KMS-11 (cell line): ENCODE measurements around the gene AKAP8L.

ENCODE experiments used
- H2AFZ ChIP-seq: fragments of 200-600 bp; sonication (generic); 2 replicates; pipeline ENCODE4 v1.6.1; 2016; ENCODE audit warnings: antibody characterized with exemption, mixed run types, low read depth
- H3K27ac ChIP-seq: fragments of 200-600 bp; sonication (generic); 2 replicates; pipeline ENCODE4 v1.6.1; 2016; ENCODE audit warnings: mild to moderate bottlenecking, mixed run types
- H3K27me3 ChIP-seq: fragments of 200-600 bp; sonication (generic); 2 replicates; pipeline ENCODE4 v1.6.1; 2017; ENCODE audit warnings: mild to moderate bottlenecking, low read depth, mixed run types, moderate library complexity; ENCODE audit not compliant: insufficient read depth
- H3K36me3 ChIP-seq: fragments of 200-600 bp; sonication (generic); 2 replicates; pipeline ENCODE4 v1.6.1; 2017; ENCODE audit warnings: mild to moderate bottlenecking, mixed run types; ENCODE audit not compliant: insufficient read depth
- H3K4me1 ChIP-seq: fragments of 200-600 bp; sonication (generic); 2 replicates; pipeline ENCODE4 v1.6.1; 2016; ENCODE audit warnings: mild to moderate bottlenecking, low read depth, mixed run types; ENCODE audit not compliant: poor library complexity, severe bottlenecking
- H3K4me2 ChIP-seq: fragments of 200-600 bp; sonication (generic); 2 replicates; pipeline ENCODE4 v1.7.0; 2016; ENCODE audit warnings: mild to moderate bottlenecking, mixed run types
- H3K4me3 ChIP-seq: fragments of 200-600 bp; sonication (generic); IDR thresholded peaks from 2 replicates; pipeline ENCODE4 v1.6.1; 2017; ENCODE audit warnings: low read depth, low read length, mixed read lengths; ENCODE audit not compliant: insufficient read depth
- H3K79me2 ChIP-seq: fragments of 200-600 bp; sonication (generic); 2 replicates; pipeline ENCODE4 v1.6.1; 2016; ENCODE audit warnings: low read depth, mixed run types; ENCODE audit not compliant: insufficient read depth
- H3K9ac ChIP-seq: fragments of 200-600 bp; sonication (generic); 2 replicates; pipeline ENCODE4 v1.6.1; 2016; ENCODE audit warnings: mild to moderate bottlenecking, mixed run types
- H4K20me1 ChIP-seq: fragments of 200-600 bp; sonication (generic); 2 replicates; pipeline ENCODE4 v1.6.1; 2016; ENCODE audit warnings: mild to moderate bottlenecking, mixed run types; ENCODE audit not compliant: insufficient read depth
- CTCF ChIP-seq: fragments of 200-600 bp; sonication (generic); conservative IDR thresholded peaks from 2 replicates; pipeline ENCODE4 v1.6.1; 2017; ENCODE audit warnings: low read depth, mild to moderate bottlenecking, antibody characterized with exemption, low read length, moderate library complexity, mixed read lengths

AKAP8L gene

DNA sequence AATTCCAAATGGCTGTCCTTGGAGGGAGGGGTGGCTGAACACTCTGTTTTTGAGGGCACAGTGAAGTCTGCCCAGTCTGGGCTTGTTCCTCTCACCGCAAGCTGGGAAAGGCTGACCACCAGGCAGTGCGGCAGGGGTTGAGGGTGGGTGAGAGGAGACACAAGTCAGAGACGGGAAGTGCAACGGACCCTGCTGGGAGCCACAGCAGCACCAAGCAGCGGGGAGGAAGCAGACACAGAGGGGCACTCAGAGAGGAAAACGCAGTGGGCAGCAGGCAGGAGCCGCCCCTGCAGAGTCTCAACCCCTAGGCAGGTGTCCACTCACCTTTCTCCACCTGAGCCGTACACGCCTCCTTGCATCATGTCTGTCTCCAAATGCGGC, 15.6 kb downstream of the AKAP8L start:
- H2AFZ ChIP-seq: no peak overlapping the region
- H3K27me3 ChIP-seq: no peaks in the 10 kb centered on the region
- H3K79me2 ChIP-seq: peaks cover 63% of the 10 kb centered on the region
- peaks cover 6% of the 10 kb centered on the region for H3K4me1 ChIP-seq
- H3K4me2 ChIP-seq: no peak overlapping the region
- peaks cover 7% of the 10 kb centered on the region; the same call in 1 of the 2 replicates for H4K20me1 ChIP-seq
- no peak for TF ChIP-seq CTCF
- H3K36me3 ChIP-seq: no peaks in the 10 kb centered on the region
- no peak overlapping the region for H3K4me3 ChIP-seq
- no peak overlapping the region for H3K27ac ChIP-seq
- H3K9ac ChIP-seq: no peak overlapping the region

- H3K36me3 ChIP-seq: no peaks in the 10 kb centered on the region; the same call in 1 of the 2 replicates
- no peak overlapping the region for H3K27ac ChIP-seq
- H3K9ac ChIP-seq: no peak overlapping the region
- H3K4me1 ChIP-seq: peaks cover 4% of the 10 kb centered on the region
- peaks cover 58% of the 10 kb centered on the region for H3K79me2 ChIP-seq
- no peak for TF ChIP-seq CTCF
- no peak overlapping the region for H2AFZ ChIP-seq
- no peaks in the 10 kb centered on the region for H3K27me3 ChIP-seq
- H4K20me1 ChIP-seq: peaks cover 7% of the 10 kb centered on the region; the same call in 1 of the 2 replicates
- no peak overlapping the region for H3K4me2 ChIP-seq
- no peak overlapping the region for H3K4me3 ChIP-seq
Measured at GRCh38 chr19:15402411-15403150, 16.2 kb downstream of the AKAP8L start.

- Histone ChIP-seq H3K27ac (no peak overlapping the region), H3K36me3 (no peaks in the 10 kb centered on the region; the same call in 1 of the 2 replicates), H3K4me1 (no peaks in the 10 kb centered on the region), H3K27me3 (no peaks in the 10 kb centered on the region), H4K20me1 (peaks cover 7% of the 10 kb centered on the region; the same call in 1 of the 2 replicates), H3K4me3 (no peak overlapping the region), H2AFZ (no peak overlapping the region), H3K9ac (no peak overlapping the region), H3K4me2 (no peak overlapping the region), H3K79me2 (peaks cover 45% of the 10 kb centered on the region)
- TF ChIP-seq CTCF: no peak
Measured at GRCh38 chr19:15401397-15401710, 17.4 kb downstream of the AKAP8L start.

- H3K27ac ChIP-seq: no peak overlapping the region
- no peaks in the 10 kb centered on the region; the same call in 1 of the 2 replicates for H3K36me3 ChIP-seq
- H3K27me3 ChIP-seq: no peaks in the 10 kb centered on the region
- H3K9ac ChIP-seq: no peak overlapping the region
- H3K4me1 ChIP-seq: no peaks in the 10 kb centered on the region
- TF ChIP-seq CTCF: no peak
- H3K79me2 ChIP-seq: peaks cover 42% of the 10 kb centered on the region; the same call in 1 of the 2 replicates
- H2AFZ ChIP-seq: no peak overlapping the region
- 0 out of 2 replicates have a peak, but pooled peaks cover 7% of the 10 kb centered on the region for H4K20me1 ChIP-seq
- no peak overlapping the region for H3K4me3 ChIP-seq
- H3K4me2 ChIP-seq: no peak overlapping the region
Measured at GRCh38 chr19:15400521-15401396, 18.0 kb downstream of the AKAP8L start.
